ENCODE measurements around the gene NAALADL2. TPM values are rescaled to one million over a fixed set of nuclear protein-coding genes. Genes with fewer than 3 reads are reported as not detected.
"Not testable (repeated sequence)": the region's sequence is repeated elsewhere in the genome, so short reads cannot be mapped to it uniquely, and the experiment has no call there.

NAALADL2 gene
- total RNA-seq, 1 donor from 2014 or later: 14.8 TPM

DNA sequence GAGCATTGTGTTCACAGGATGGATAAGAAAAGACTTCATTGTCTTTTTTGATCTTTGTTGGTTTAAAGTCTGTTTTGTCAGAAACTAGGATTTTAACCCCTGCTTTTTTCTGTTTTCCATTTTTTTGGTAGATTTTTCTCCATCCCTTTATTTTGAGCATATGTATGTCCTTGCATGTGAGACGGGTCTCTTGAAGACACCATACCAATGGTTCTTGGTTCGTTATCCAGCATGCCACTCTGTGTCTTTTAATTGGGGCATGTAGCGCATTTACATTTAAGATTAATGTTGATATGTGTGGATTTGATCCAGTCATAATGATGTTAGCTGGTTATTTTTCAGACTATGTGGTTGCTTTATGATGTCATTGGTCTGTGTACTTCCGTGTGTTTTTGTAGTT is 687.0 kb downstream of the NAALADL2 start:
- no peak for DNase-seq (ENCODE audit: low read depth)

DNA sequence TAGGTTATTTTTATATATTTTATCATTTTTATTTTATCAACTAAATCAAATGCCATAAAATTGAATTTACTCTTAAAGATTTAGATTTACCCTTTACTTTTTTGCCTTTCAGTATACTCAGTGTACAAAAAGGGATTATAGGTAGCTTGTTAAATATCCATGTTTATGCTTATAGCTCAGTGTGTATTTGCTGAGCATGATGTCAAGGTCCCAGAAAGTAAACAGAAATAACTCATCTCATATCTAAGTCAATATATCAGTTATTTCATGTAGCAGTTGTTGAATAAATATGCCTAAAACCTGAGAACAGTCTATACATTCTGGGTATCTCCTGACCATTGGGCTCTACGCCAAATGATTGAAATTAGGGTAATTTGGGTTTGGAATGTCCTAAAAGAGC is 693.8 kb downstream of the NAALADL2 start:
- no peak for DNase-seq (ENCODE audit: low read depth)

- DNase-seq (ENCODE audit: low read depth): no peak
These were observed 695.7 kb downstream of the NAALADL2 start for GRCh38 chr3:175554801-175555200.

GRCh38 chr3:175558261-175558660 is 699.1 kb downstream of the NAALADL2 start:
- DNase-seq (ENCODE audit: low read depth): no peak

DNA sequence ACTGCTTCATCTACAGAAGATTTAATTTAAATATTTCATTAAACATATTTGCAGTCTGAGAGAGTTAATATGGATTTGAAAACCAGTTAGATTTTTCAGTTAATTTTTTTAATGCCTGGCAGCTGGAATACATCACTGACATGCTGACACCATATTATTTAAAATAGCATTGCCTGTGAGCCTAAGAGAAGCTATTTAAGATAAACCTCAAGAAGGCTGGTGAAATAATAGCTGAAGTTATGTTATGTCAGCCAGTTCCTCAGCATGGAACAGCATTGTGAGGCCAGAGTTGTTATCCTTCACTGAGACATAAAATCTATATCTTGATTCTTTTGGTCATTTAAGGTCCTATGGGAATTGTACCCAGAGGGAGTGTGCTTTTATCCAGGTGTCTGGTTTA is 705.2 kb downstream of the NAALADL2 start:
- no peak for DNase-seq (ENCODE audit: low read depth)

GRCh38 chr3:175571096-175571495 is 712.0 kb downstream of the NAALADL2 start:
- no peak for DNase-seq (ENCODE audit: low read depth)

DNA sequence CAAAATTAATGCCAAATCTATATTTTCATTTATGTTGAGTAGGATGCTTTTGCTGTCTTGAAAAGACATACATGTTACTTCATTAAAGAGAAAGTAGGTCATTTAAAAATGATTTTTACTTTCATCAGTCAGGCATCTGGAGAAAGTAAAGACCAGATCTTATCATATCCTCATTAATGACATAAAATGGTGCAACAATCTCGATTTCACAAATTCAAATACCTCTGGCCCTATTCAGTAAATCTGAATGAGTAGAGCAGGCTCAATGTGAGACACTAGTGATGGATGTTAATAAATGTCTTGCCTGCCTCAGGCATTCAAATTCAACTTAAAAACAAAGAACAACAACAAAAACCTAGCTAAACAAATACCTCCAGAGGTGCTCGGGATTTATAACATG is 714.1 kb downstream of the NAALADL2 start:
- DNase-seq (ENCODE audit: low read depth): no peak

DNA sequence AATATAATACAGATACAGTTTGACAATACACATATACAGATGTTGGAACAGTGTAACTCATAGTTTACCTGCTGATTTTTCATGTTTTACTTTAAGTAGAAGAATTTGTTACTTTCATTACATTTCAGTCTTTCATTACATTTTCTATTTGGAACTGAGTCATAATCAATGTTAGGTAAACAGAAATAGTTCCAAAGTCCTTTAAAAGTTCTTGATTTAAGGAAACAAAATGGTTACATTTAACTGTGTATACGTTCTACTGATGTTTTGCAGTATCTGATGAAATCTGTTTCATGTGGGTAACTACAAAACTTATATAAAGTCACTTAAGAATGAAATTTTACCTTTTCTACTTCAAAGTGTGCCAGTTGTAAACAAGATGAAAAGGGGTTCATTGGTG is 721.2 kb downstream of the NAALADL2 start:
- no peak for DNase-seq (ENCODE audit: low read depth)

DNA sequence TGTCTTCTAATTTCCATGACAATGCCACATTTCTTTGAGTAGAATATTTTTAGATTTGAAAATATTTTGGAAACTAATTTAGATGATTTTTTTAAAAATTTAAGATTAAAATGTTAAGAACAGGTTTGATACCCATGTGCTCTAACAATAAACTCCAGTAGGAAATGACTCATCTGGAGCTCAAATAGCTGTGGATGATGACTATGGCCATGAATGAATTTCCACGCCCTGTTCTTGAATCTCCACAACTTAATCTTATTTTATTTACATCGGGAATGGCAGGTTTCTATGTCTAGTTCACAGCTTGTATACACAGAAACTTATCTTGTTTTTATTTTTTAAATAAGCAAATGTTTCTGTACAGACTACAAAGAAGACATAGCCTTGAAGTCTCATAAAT is 726.8 kb downstream of the NAALADL2 start:
- DNase-seq (ENCODE audit: low read depth): peak; percentile 27

- no peak for DNase-seq (ENCODE audit: low read depth)
These were observed 731.6 kb downstream of the NAALADL2 start for GRCh38 chr3:175590745-175591144.

DNA sequence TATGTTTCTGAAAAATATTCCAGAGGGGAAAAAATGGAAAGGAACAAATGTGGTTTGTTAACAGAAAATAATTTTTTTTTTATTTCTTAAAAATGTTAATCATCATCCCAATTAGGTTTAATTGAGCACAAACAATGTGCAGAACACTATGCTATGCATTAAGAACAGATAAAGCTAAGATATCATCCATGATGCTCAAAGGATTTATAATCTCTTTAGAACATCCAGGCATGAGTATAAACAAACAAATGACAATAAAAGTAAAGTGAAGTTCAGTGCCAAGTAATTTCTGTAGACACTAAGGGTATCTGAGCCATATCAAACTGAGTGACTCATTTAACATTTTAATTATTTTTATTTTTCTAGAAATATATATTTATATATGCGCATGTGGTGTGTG is 732.2 kb downstream of the NAALADL2 start:
- DNase-seq (ENCODE audit: low read depth): no peak

- DNase-seq (ENCODE audit: low read depth): no peak
These were observed 734.2 kb downstream of the NAALADL2 start for GRCh38 chr3:175593331-175593730.

DNA sequence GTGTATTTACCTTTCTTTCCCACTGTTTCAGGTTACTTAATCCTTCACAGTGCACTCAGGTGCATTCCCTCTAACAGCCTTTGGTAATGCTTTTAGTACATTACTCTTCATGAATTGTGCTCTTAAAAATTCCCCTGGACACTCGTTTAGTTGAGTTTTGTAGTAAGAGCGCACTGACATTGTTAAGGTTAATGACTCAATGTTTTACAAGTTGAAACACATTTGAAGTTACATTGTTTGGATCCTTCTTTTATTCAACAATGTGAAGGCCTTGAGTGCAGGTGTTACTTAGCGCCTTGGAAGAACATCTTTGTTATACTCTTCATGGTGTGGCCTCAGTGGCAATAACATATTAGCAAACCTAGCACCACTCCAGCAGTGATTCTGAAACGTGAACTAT is 739.6 kb downstream of the NAALADL2 start:
- DNase-seq (ENCODE audit: low read depth): no peak

- no peak for DNase-seq (ENCODE audit: low read depth)
These were observed 742.4 kb downstream of the NAALADL2 start for GRCh38 chr3:175601521-175601920.

DNA sequence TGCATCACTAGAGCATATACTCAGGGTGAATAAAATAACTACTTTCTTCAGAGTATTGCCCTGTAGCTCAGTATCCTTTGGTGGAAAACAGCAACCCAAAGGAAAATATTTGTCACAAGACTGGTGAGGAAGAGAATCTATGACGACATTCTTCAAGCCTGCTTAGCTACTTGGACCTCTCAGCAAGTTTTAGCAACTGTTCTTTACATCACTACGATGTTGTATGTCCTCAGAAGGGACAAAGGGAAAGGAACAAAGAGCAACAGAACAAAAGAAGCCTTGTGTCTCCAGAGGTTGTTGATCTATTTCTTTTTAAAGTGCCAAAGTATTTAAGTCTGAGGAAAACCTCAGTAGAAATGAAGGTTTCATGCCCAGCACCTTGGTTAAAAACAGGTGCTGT is 746.7 kb downstream of the NAALADL2 start:
- DNase-seq (ENCODE audit: low read depth): no peak

DNA sequence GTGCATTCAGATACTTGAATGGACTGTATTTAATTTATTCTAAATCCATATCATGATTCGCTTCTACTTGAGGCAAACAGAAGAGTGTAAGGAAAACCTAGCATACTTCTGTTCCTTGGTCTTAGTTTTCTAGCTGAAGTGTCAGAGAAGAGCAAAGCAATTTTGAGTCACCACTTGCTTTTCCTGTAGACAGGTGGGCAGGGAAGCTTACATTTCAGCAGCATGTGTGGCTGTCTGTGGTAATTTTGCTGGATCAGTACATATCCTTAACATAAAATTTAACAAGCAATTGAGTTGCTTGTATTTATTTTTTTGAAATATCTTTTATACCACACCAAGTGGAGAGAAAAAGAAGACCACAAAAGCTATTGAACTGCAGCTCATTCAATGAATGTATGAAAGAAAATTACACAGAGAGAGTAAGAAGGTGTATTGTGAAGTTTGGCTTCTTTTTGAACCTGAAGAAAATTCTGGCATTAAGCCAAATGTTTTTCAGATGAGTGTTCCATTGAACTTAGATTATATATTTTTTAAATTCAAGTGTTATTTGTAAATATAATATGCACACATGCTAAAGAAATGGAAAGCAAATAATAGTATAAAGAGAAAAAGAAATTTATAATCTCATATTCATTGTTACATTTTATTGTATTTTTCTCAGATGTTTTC is 747.6 kb downstream of the NAALADL2 start:
- DNase-seq (ENCODE audit: low read depth): no peak

DNA sequence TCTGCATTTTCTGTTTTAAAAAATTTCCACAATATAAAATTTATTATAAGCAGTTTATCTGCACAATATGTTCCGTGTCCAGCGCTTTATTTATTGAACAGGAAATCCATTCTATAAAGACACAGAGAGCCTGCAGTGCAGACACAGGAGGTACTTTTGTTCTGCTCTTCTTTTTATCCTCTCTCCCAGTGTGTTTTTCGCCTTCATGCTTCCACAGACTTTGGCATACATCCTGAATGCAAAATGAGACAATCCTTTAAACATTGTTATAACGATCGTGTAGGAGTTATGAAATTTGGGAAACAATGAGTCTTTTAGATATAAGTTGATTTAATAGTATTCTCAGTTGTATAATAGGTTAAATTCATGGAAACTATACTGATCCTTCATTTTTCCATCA is 749.2 kb downstream of the NAALADL2 start:
- DNase-seq (ENCODE audit: low read depth): no peak

- DNase-seq (ENCODE audit: low read depth): no peak
These were observed 749.8 kb downstream of the NAALADL2 start for GRCh38 chr3:175608911-175609310.

- no peak for DNase-seq (ENCODE audit: low read depth)
These were observed 753.5 kb downstream of the NAALADL2 start for GRCh38 chr3:175612487-175613196.

- DNase-seq (ENCODE audit: low read depth): not testable (repeated sequence)
These were observed 755.0 kb downstream of the NAALADL2 start for GRCh38 chr3:175614107-175614506.

DNA sequence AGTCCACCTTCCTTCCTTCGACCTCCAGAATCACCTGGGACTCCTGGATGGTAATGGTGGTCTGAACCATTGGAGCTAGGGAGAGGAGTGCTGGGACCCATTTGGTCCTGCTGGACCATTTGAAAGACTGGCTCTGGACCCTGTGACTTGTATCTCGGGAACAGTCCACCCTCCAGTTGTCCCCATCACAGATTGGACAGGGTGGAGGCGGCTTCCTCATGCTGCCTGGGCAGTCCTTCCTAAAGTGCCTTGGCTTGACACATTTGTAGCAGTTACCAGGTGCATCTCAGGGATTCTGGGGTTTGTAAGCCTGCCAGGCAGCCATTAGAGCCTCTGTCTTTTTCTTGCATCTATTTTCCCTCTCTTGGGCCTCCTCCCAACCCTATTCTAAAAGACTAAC is 758.1 kb downstream of the NAALADL2 start:
- DNase-seq (ENCODE audit: low read depth): no peak

- no peak for DNase-seq (ENCODE audit: low read depth)
These were observed 760.2 kb downstream of the NAALADL2 start for GRCh38 chr3:175619369-175619768.

DNA sequence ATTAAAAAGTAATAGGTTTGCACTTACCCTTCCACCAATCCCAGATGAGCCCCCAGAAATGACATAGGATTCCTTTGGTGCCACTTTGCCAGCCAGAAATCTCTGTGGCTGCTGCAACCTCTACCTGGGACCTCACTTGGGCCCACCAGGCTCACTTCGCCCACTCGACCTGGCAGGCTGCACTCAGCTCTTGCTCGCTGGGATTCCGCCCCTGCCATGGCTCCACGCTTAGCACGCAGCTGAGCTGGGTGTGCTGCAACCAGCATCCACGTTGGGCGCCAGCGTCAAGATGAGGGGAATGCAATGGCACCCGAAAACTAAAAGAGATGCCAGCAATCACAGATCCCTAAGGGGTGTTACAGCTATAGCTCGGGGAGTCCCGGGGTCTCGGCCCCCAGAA is 761.0 kb downstream of the NAALADL2 start:
- no peak for DNase-seq (ENCODE audit: low read depth)
